HCT116 (cell line): ENCODE measurements around the gene CHD8. TPM values are rescaled to one million over a fixed set of nuclear protein-coding genes. Genes with fewer than 3 reads are reported as not detected.
A peak's percentile ranks its signal among the peaks of the same experiment; 100 is the strongest.

Experiments used
- ATAC-seq: fragments of 200-7000 bp; cut with Tn5 transposase; 2 replicates; pipeline ENCODE4 v1.9.1; 2020; ENCODE audit warnings: mild to moderate bottlenecking, moderate library complexity
- BruUV-seq: library from RNA; stranded (reverse); fragments of 400-500 nt; replicated peaks from 2 replicates; lab custom pipeline; 2021; lab: Mats Ljungman, UMichigan
- CTCF ChIA-PET: fragments of 300-600 bp; sonication (Branson Sonifier 250); formaldehyde crosslinking; loops from one replicate; lab custom pipeline; 2021; ENCODE audit warnings: antibody characterized with exemption; lab: Charles Lee
- POLR2A ChIA-PET: fragments of 300-600, 350-600 bp; sonication (Branson Sonifier 250); formaldehyde crosslinking; loops from one replicate; lab custom pipeline; 2021; ENCODE audit warnings: antibody characterized with exemption; lab: Charles Lee
- RAD21 ChIA-PET, 2 experiments: fragments of 300-600 bp; sonication (Branson Sonifier 250); formaldehyde crosslinking; loops; one replicate each; lab custom pipeline; 2023; ENCODE audit warnings: low total read pairs in 2 of 2; ENCODE audit not compliant: uncharacterized antibody in 2 of 2, unreplicated experiment in 2 of 2, low non-redundant PET in 1 of 2; lab: Charles Lee
- DNase-seq: peaks from one replicate; pipeline ENCODE4 v3.0.0-alpha.2; 2010; ENCODE audit warnings: low read depth, low spot score
- H2AFZ ChIP-seq: fragments of 200-600 bp; shearing (Covaris generic), sonication (generic); 2 replicates; pipeline ENCODE4 v1.6.1; 2017; ENCODE audit warnings: low read depth, mixed run types, mixed read lengths, antibody characterized with exemption, low read length; ENCODE audit not compliant: poor library complexity, severe bottlenecking
- H3K27ac ChIP-seq: 2 replicates; pipeline ENCODE4 v1.5.1; 2012; ENCODE audit warnings: low read depth, low read length
- H3K27me3 ChIP-seq: fragments of 200-600 bp; sonication (generic); 2 replicates; pipeline ENCODE4 v1.6.1; 2016; ENCODE audit warnings: mixed run types, low read length, mixed read lengths; ENCODE audit not compliant: insufficient read depth
- H3K36me3 ChIP-seq, 2 experiments: fragments of 200-500 bp in 1 of 2; fragments of 200-600 bp in 1 of 2; sonication (Bioruptor generic) in 1 of 2; sonication (generic) in 1 of 2; 2 replicates each; pipeline versions ENCODE4 v1.5.1 to v1.6.1; 2014 to 2016; ENCODE audit warnings: low read length in 2 of 2, inconsistent platforms in 1 of 2, mixed read lengths in 1 of 2, mixed run types in 1 of 2; ENCODE audit not compliant: insufficient read depth in 2 of 2, control insufficient read depth in 1 of 2
- H3K4me1 ChIP-seq, 2 experiments: fragments of 200-600 bp in 1 of 2; sonication (generic) in 1 of 2; 2 replicates each; pipeline versions ENCODE4 v1.5.1 to v1.6.1; 2012 to 2017; ENCODE audit warnings: low read length in 2 of 2, inconsistent platforms in 1 of 2, mild to moderate bottlenecking in 1 of 2, mixed read lengths in 1 of 2, mixed run types in 1 of 2, moderate library complexity in 1 of 2; ENCODE audit not compliant: insufficient read depth in 2 of 2, control insufficient read depth in 1 of 2
- H3K4me2 ChIP-seq: fragments of 200-600 bp; sonication (generic); 2 replicates; pipeline ENCODE4 v1.6.1; 2017; ENCODE audit warnings: mixed run types, low read length, mixed read lengths
- H3K4me3 ChIP-seq, 2 experiments: fragments of 200-600 bp in 1 of 2; sonication (generic) in 1 of 2; replicated peaks in 1 of 2; 2 replicates each; pipeline ENCODE4 v1.5.1; 2011 to 2016; ENCODE audit warnings: low read length in 2 of 2, control low read depth in 1 of 2, low read depth in 1 of 2, mild to moderate bottlenecking in 1 of 2, mixed read lengths in 1 of 2, mixed run types in 1 of 2
- H3K79me2 ChIP-seq: fragments of 200-600 bp; sonication (generic); 2 replicates; pipeline ENCODE4 v1.6.1; 2017; ENCODE audit warnings: mild to moderate bottlenecking, mixed run types, low read length, moderate library complexity, mixed read lengths; ENCODE audit not compliant: insufficient read depth
- H3K9ac ChIP-seq: fragments of 200-600 bp; sonication (generic); 2 replicates; pipeline ENCODE4 v1.6.1; 2016; ENCODE audit warnings: low read length, mixed read lengths
- H3K9me2 ChIP-seq: fragments of 200-600 bp; sonication (generic), shearing (Covaris generic); 2 replicates; pipeline ENCODE4 v1.6.1; 2017; ENCODE audit warnings: mixed run types, mild to moderate bottlenecking, moderate library complexity; ENCODE audit not compliant: insufficient read depth
- H3K9me3 ChIP-seq, 2 experiments: fragments of 200-500 bp in 1 of 2; fragments of 200-600 bp in 1 of 2; sonication (Bioruptor generic) in 1 of 2; sonication (generic) in 1 of 2; 2 replicates each; pipeline ENCODE4 v1.6.1; 2014 to 2017; ENCODE audit warnings: low read length in 2 of 2, mixed read lengths in 2 of 2, inconsistent platforms in 1 of 2, low read depth in 1 of 2, mild to moderate bottlenecking in 1 of 2, mixed run types in 1 of 2, moderate library complexity in 1 of 2; ENCODE audit not compliant: control insufficient read depth in 1 of 2, insufficient read depth in 1 of 2
- H4K20me1 ChIP-seq: fragments of 200-600 bp; sonication (generic), shearing (Covaris generic); 2 replicates; pipeline ENCODE4 v1.6.1; 2017; ENCODE audit warnings: mixed run types, mild to moderate bottlenecking, moderate library complexity; ENCODE audit not compliant: insufficient read depth
- CBX3 ChIP-seq: IDR thresholded peaks from 2 replicates; pipeline ENCODE4 v1.6.1; 2012; ENCODE audit warnings: low read depth
- EGR1 ChIP-seq: IDR thresholded peaks from 2 replicates; pipeline ENCODE4 v1.6.1; 2012; ENCODE audit warnings: low read depth
- EZH2 ChIP-seq: fragments of 200-600 bp; sonication (generic); IDR thresholded peaks from 2 replicates; pipeline ENCODE4 v1.6.1; 2017; ENCODE audit warnings: antibody characterized with exemption, mixed run types
- EZH2phosphoT487 ChIP-seq: fragments of 200-600 bp; IDR thresholded peaks from 2 replicates; pipeline ENCODE4 v1.6.1; 2018; ENCODE audit warnings: antibody characterized with exemption, borderline replicate concordance
- FOSL1 ChIP-seq: IDR thresholded peaks from 2 replicates; pipeline ENCODE4 v1.6.1; 2012; ENCODE audit warnings: low read depth
- JUND ChIP-seq: IDR thresholded peaks from 2 replicates; pipeline ENCODE4 v1.6.1; 2012
- POLR2A ChIP-seq: IDR thresholded peaks from 2 replicates; pipeline ENCODE4 v1.7.0; 2011; ENCODE audit warnings: borderline replicate concordance; ENCODE audit not compliant: insufficient read depth, insufficient read length; ENCODE audit errors: extremely low read depth
- POLR2AphosphoS5 ChIP-seq: IDR thresholded peaks from 2 replicates; pipeline ENCODE4 v1.6.1; 2011; ENCODE audit warnings: mild to moderate bottlenecking, low read depth, low read length, moderate library complexity
- ZBTB33 ChIP-seq: IDR thresholded peaks from 2 replicates; pipeline ENCODE4 v1.6.1; 2011; ENCODE audit warnings: mild to moderate bottlenecking, low read length, moderate library complexity; ENCODE audit not compliant: insufficient replicate concordance; ENCODE audit errors: extremely low read depth
- intact Hi-C: fragments of 100-400 bp; cut with micrococcal nuclease; formaldehyde crosslinking; loops from 2 replicates; pipeline ENCODE4 v1.10.0; 2022
- total RNA-seq: library from RNA; stranded (reverse); gene quantifications from one replicate; pipeline ENCODE4 v1.2.1, GENCODE V29; 2021; ENCODE audit not compliant: unreplicated experiment
- TF ChIP-seq, protein P1 (sequence below): IDR thresholded peaks from 2 replicates; pipeline ENCODE4 v1.6.1; 2012

The CHD8 gene
- total RNA-seq, 1 experiment from 2014 or later = 46.8 TPM

GRCh38 chr14:21352587-21352986, 103.3 kb downstream of the CHD8 start (continued):
- no peak for TF ChIP-seq ZBTB33
- no peak for TF ChIP-seq POLR2AphosphoS5
- TF ChIP-seq EGR1 = no peak
- TF ChIP-seq EZH2phosphoT487 = no peak
- TF ChIP-seq EZH2 = no peak
- no peak for TF ChIP-seq POLR2A
- no peak for TF ChIP-seq JUND
- no peak for TF ChIP-seq FOSL1
- TF ChIP-seq, protein P1, sequence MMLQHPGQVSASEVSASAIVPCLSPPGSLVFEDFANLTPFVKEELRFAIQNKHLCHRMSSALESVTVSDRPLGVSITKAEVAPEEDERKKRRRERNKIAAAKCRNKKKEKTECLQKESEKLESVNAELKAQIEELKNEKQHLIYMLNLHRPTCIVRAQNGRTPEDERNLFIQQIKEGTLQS = no peak
- no peak for TF ChIP-seq CBX3

DNA sequence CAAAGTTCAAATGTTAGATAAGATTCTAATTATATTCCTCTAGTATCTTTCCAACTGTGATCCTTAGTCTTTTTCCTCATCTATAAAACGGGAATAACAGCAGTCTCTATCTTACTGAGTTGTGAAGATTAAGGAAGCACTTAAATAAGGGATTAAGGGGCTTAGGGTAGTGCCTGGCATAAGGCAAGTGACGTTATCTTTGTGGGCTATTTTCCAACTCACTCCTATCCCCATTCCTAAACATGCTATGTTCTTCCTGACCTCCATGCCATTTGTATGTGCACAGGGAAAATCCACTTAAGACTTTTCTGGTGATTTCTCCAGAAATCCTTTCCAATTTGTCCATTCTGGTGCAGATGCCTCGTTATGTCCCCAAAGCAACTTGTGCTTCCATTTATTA, 105.4 kb downstream of the CHD8 start:
- H3K9ac ChIP-seq = no peak overlapping the region
- no peaks in the 10 kb centered on the region for H3K79me2 ChIP-seq
- intact Hi-C loops = no loop called here
- TF ChIP-seq EZH2phosphoT487 = no peak
- no peak for TF ChIP-seq ZBTB33
- TF ChIP-seq POLR2AphosphoS5 = peak; percentile 21; the same call in 1 of the 2 replicates
- TF ChIP-seq, all 23 proteins: peak for 1
- Histone ChIP-seq H2AFZ (no peak overlapping the region), H4K20me1 (peaks cover 3% of the 10 kb centered on the region; the same call in 1 of the 2 replicates), H3K4me3 (no peak overlapping the region), H3K4me1 (no peaks in the 10 kb centered on the region), H3K27ac (no peak overlapping the region), H3K9me3 (no peaks in the 10 kb centered on the region), H3K4me2 (no peak overlapping the region), H3K27me3 (no peaks in the 10 kb centered on the region), H3K36me3 (peaks cover 31 to 34% of the 10 kb centered on the region in 2 experiments), H3K9me2 (no peaks in the 10 kb centered on the region)
- ChIA-PET RAD21 (no interaction called here), POLR2A (no interaction called here), CTCF (no interaction called here)
- ATAC-seq (no peak), DNase-seq (no peak)
- BruUV-seq = no TSS peak
